B cell (primary cell): ENCODE measurements around the gene ARHGDIG. TPM values are rescaled to one million over a fixed set of nuclear protein-coding genes. Genes with fewer than 3 reads are reported as not detected.

Experiments
- ATAC-seq: fragments of 200-7000 bp; cut with Tn5 transposase; one replicate; pipeline ENCODE4 v1.10.0; 2021; ENCODE audit warnings: low read depth, mild to moderate bottlenecking, moderate number of reproducible peaks, moderate library complexity
- CTCF ChIA-PET: fragments of 350-600 bp; sonication (Branson Sonifier 250); formaldehyde crosslinking; loops from one replicate; lab custom pipeline; 2021; ENCODE audit warnings: antibody characterized with exemption, inconsistent platforms; lab: Charles Lee
- POLR2A ChIA-PET: fragments of 350-600 bp; sonication (Branson Sonifier 250); formaldehyde crosslinking; loops from one replicate; lab custom pipeline; 2021; ENCODE audit warnings: antibody characterized with exemption; lab: Charles Lee
- DNase-seq: peaks from one replicate; pipeline ENCODE4 v3.0.0; 2013
- H2AFZ ChIP-seq: 2 replicates; pipeline ENCODE4 v1.6.1; 2012; ENCODE audit warnings: mild to moderate bottlenecking, low read depth, low read length; ENCODE audit not compliant: insufficient read depth, poor library complexity, severe bottlenecking
- H3K27ac ChIP-seq, 2 donors: 1 replicate in 1 of 2; 2 replicates in 1 of 2; pipeline ENCODE4 v1.5.1; 2012 to 2013; ENCODE audit warnings: low read length in 2 of 2, mild to moderate bottlenecking in 2 of 2, moderate library complexity in 1 of 2
- H3K27me3 ChIP-seq, 4 experiments: fragments of 200-600 bp in 1 of 4; sonication (generic) in 1 of 4; replicated peaks in 1 of 4; 1 replicate in 2 of 4; 2 replicates in 2 of 4; pipeline versions ENCODE4 v1.6.1 to v1.7.0; 2013 to 2016; ENCODE audit warnings: low read length in 3 of 4, mild to moderate bottlenecking in 2 of 4, mixed read lengths in 1 of 4, moderate library complexity in 1 of 4; ENCODE audit not compliant: insufficient read depth in 4 of 4, control insufficient read depth in 3 of 4; ENCODE audit errors: control extremely low read depth in 1 of 4
- H3K36me3 ChIP-seq, 2 experiments: replicated peaks in 1 of 2; 1 replicate in 1 of 2; 2 replicates in 1 of 2; pipeline versions ENCODE4 v1.6.1 to v1.7.1; 2013; ENCODE audit warnings: low read length in 1 of 2; ENCODE audit not compliant: insufficient read depth in 2 of 2, control insufficient read depth in 1 of 2; ENCODE audit errors: control extremely low read depth in 1 of 2, extremely low read depth in 1 of 2
- H3K4me1 ChIP-seq, 2 donors: fragments of 200-600 bp in 1 of 2; sonication (generic) in 1 of 2; 1 replicate in 1 of 2; 2 replicates in 1 of 2; pipeline versions ENCODE4 v1.5.1 to v1.6.1; 2013 to 2017; ENCODE audit warnings: low read length in 2 of 2; ENCODE audit not compliant: control insufficient read depth in 2 of 2, insufficient read depth in 2 of 2
- H3K4me2 ChIP-seq: replicated peaks from 2 replicates; pipeline ENCODE3; 2012; ENCODE audit warnings: mild to moderate bottlenecking, low read depth, low read length; ENCODE audit not compliant: poor library complexity, severe bottlenecking
- H3K4me3 ChIP-seq, 5 experiments: fragments of 200-600 bp in 1 of 5; sonication (generic) in 1 of 5; 1 replicate in 3 of 5; 2 replicates in 2 of 5; pipeline versions ENCODE4 v1.5.1 to v1.7.0; 2011 to 2016; ENCODE audit warnings: low read length in 4 of 5, mild to moderate bottlenecking in 4 of 5, low read depth in 2 of 5, control low read depth in 1 of 5, moderate library complexity in 1 of 5; ENCODE audit not compliant: insufficient read depth in 1 of 5; ENCODE audit errors: control extremely low read depth in 1 of 5, extremely low read depth in 1 of 5
- H3K79me2 ChIP-seq: fragments of 200-600 bp; sonication (generic); one replicate; pipeline ENCODE4 v1.6.0; 2016; ENCODE audit warnings: low read length; ENCODE audit not compliant: control insufficient read depth, insufficient read depth
- H3K9ac ChIP-seq: fragments of 200-600 bp; sonication (generic); 2 replicates; pipeline ENCODE4 v1.6.1; 2017; ENCODE audit warnings: mild to moderate bottlenecking, low read length, moderate library complexity
- H3K9me3 ChIP-seq, 3 donors: one replicate each; pipeline versions ENCODE4 v1.6.1 to v1.7.1; 2013; ENCODE audit warnings: low read length in 2 of 3; ENCODE audit not compliant: control insufficient read depth in 2 of 3, insufficient read depth in 1 of 3; ENCODE audit errors: control extremely low read depth in 1 of 3
- H4K20me1 ChIP-seq: 2 replicates; pipeline ENCODE4 v1.6.0; 2012; ENCODE audit warnings: mild to moderate bottlenecking, low read length; ENCODE audit not compliant: insufficient read depth, control insufficient read depth, poor library complexity, severe bottlenecking
- H3K27ac Mint-ChIP-seq: one replicate; pipeline ENCODE4 v1.8.0; 2021; ENCODE audit warnings: mixed read lengths
- H3K27me3 Mint-ChIP-seq: one replicate; pipeline ENCODE4 v1.8.0; 2021; ENCODE audit warnings: mixed read lengths
- H3K4me1 Mint-ChIP-seq: one replicate; pipeline ENCODE4 v1.8.0; 2021; ENCODE audit warnings: mixed read lengths
- H3K4me3 Mint-ChIP-seq: one replicate; pipeline ENCODE4 v1.8.0; 2021; ENCODE audit warnings: mixed read lengths
- H3K9me3 Mint-ChIP-seq: one replicate; pipeline ENCODE4 v1.8.0; 2022; ENCODE audit warnings: mixed read lengths; ENCODE audit not compliant: insufficient read depth
- CTCF ChIP-seq: fragments of 200-600 bp; IDR thresholded peaks from one replicate; pipeline ENCODE4 v1.8.0; 2022; ENCODE audit warnings: antibody characterized with exemption, mild to moderate bottlenecking
- EZH2 ChIP-seq: IDR thresholded peaks from 2 replicates; pipeline ENCODE4 v1.6.1; 2012; ENCODE audit warnings: borderline replicate concordance, low read depth, mild to moderate bottlenecking, moderate library complexity, low read length; ENCODE audit not compliant: insufficient read depth, poor library complexity, severe bottlenecking
- WGBS: methylation state at CpG from one replicate; pipeline ENCODE4 v1.1.5; 2013; ENCODE audit warnings: missing lambda C conversion rate; ENCODE audit not compliant: insufficient coverage; 5-methylcytosine and 5-hydroxymethylcytosine counted together
- intact Hi-C: fragments of 100-400 bp; cut with micrococcal nuclease; formaldehyde crosslinking; loops from one replicate; pipeline ENCODE4 v1.10.0; 2022
- polyA plus RNA-seq: library from polyadenylated mRNA; depleted of rRNA; stranded (reverse); fragments of >200 nt; gene quantifications from 2 replicates; pipeline ENCODE4 v1.2.3, GENCODE V29; 2012
- total RNA-seq, 2 donors: library from RNA; stranded (reverse); fragments of 120-200 nt in 1 of 2; gene quantifications; 1 replicate in 1 of 2; 2 replicates in 1 of 2; pipeline versions ENCODE4 v1.2.3 to v1.2.4, GENCODE V29; 2013 to 2022

ARHGDIG gene
- total and polyA plus RNA-seq, 2 donors (not counting 1 experiment from before 2014, with no cell fraction given), result 0.64 TPM; not detected in 1

GRCh38 chr16:301950-302349, 21.6 kb downstream of the ARHGDIG start:
- no peak for TF ChIP-seq CTCF
- no peak for TF ChIP-seq EZH2
- H3K36me3 ChIP-seq, result peaks cover 0 to 31% of the 10 kb centered on the region in 2 experiments
- H3K9ac ChIP-seq, result no peak overlapping the region
- H3K27me3 Mint-ChIP-seq, result no peaks in the 10 kb centered on the region
- DNase-seq (no peak), ATAC-seq (no peak)
- H3K4me1 Mint-ChIP-seq, result no peaks in the 10 kb centered on the region
- peaks cover 10% of the 10 kb centered on the region for H4K20me1 ChIP-seq
- ChIA-PET POLR2A (no interaction called here), CTCF (no interaction called here)
- H3K4me1 ChIP-seq, result no peaks in the 10 kb centered on the region
- H3K27ac Mint-ChIP-seq, result no peak overlapping the region
- no peak overlapping the region for H3K4me3 Mint-ChIP-seq
- H3K4me3 ChIP-seq, result no peak overlapping the region
- no peaks in the 10 kb centered on the region for H3K9me3 Mint-ChIP-seq
- H3K79me2 ChIP-seq, result peaks cover 9% of the 10 kb centered on the region
- no peaks in the 10 kb centered on the region for H3K27me3 ChIP-seq
- WGBS, result 99% methylated on average over 10 of the region's 13 CpGs
- H3K9me3 ChIP-seq, result no peaks in the 10 kb centered on the region
- no peak overlapping the region for H3K4me2 ChIP-seq
- intact Hi-C loops, result no loop called here
- no peak overlapping the region for H3K27ac ChIP-seq
- H2AFZ ChIP-seq, result no peak overlapping the region

GRCh38 chr16:303760-304505, 23.5 kb downstream of the ARHGDIG start:
- Histone ChIP-seq H3K4me3 (no peak overlapping the region), H3K9me3 (no peaks in the 10 kb centered on the region), H3K4me2 (no peak overlapping the region), H3K79me2 (peaks cover 18% of the 10 kb centered on the region), H3K27ac (no peak overlapping the region), H3K36me3 (peaks cover 0 to 30% of the 10 kb centered on the region in 2 experiments), H4K20me1 (peaks cover 20% of the 10 kb centered on the region), H3K9ac (no peak overlapping the region), H2AFZ (no peak overlapping the region), H3K27me3 (no peaks in the 10 kb centered on the region), H3K4me1 (no peaks in the 10 kb centered on the region)
- ATAC-seq (no peak), DNase-seq (peak; percentile 35)
- no peak for TF ChIP-seq EZH2
- no peak for TF ChIP-seq CTCF
- Mint-ChIP-seq H3K4me3 (no peak overlapping the region), H3K4me1 (no peaks in the 10 kb centered on the region), H3K9me3 (no peaks in the 10 kb centered on the region), H3K27ac (no peak overlapping the region), H3K27me3 (no peaks in the 10 kb centered on the region)
- CTCF ChIA-PET, result interaction anchor here (0.8 to 1.0 kb wide), 2 partner anchors 98 to 197 kb away, joined by 3 to 4 read pairs; partner anchors contain the start of gene DECR2
- 93% methylated on average over 43 of the region's 43 CpGs for WGBS
- POLR2A ChIA-PET, result no interaction called here
- intact Hi-C loops, result no loop called here
